ENCODE measurements around the gene TPMT.

TPMT gene

GRCh38 chr6:18186033-18186432 is 31.2 kb upstream of the TPMT start:
- TF ChIP-seq CTCF (IDR thresholded peaks at IDR 0.05; ENCODE audit: insufficient read depth, low read depth, low read length, missing control alignments) = no peak
- DNase-seq (ENCODE audit: low read depth) = peak; percentile 24
- no peak overlapping the region for H3K4me3 ChIP-seq (ENCODE audit: low read depth, low read length)

GRCh38 chr6:18185624-18186023 is 30.7 kb upstream of the TPMT start:
- TF ChIP-seq CTCF (IDR thresholded peaks at IDR 0.05; ENCODE audit: insufficient read depth, low read depth, low read length, missing control alignments) = no peak
- no peak for DNase-seq (ENCODE audit: low read depth)
- H3K4me3 ChIP-seq (ENCODE audit: low read depth, low read length) = no peak overlapping the region

- no peak for TF ChIP-seq CTCF (IDR thresholded peaks at IDR 0.05; ENCODE audit: insufficient read depth, low read depth, low read length, missing control alignments)
- no peak for DNase-seq (ENCODE audit: low read depth)
These were observed 28.9 kb upstream of the TPMT start for GRCh38 chr6:18183766-18184165.

GRCh38 chr6:18182568-18182967 is 27.7 kb upstream of the TPMT start:
- no peak for TF ChIP-seq CTCF (IDR thresholded peaks at IDR 0.05; ENCODE audit: insufficient read depth, low read depth, low read length, missing control alignments)
- DNase-seq (ENCODE audit: low read depth) = no peak
- no peak overlapping the region for H3K4me3 ChIP-seq (ENCODE audit: low read depth, low read length)

More at GRCh38 chr6:18183766-18184165, 28.9 kb upstream of the TPMT start:
- H3K4me3 ChIP-seq (ENCODE audit: low read depth, low read length) = no peak overlapping the region

- TF ChIP-seq CTCF (IDR thresholded peaks at IDR 0.05; ENCODE audit: insufficient read depth, low read depth, low read length, missing control alignments) = no peak
- DNase-seq (ENCODE audit: low read depth) = no peak
- H3K4me3 ChIP-seq (ENCODE audit: low read depth, low read length) = no peak overlapping the region
These were observed 25.0 kb upstream of the TPMT start for GRCh38 chr6:18179770-18180356.

GRCh38 chr6:18178960-18179615 is 24.2 kb upstream of the TPMT start:
- DNase-seq (ENCODE audit: low read depth) = no peak
- no peak overlapping the region for H3K4me3 ChIP-seq (ENCODE audit: low read depth, low read length)
- no peak for TF ChIP-seq CTCF (IDR thresholded peaks at IDR 0.05; ENCODE audit: insufficient read depth, low read depth, low read length, missing control alignments)

All from GM12865 (cell line).